ENCODE results near the gene FAT1. TPM values are rescaled to one million over a fixed set of nuclear protein-coding genes. Genes with fewer than 3 reads are reported as not detected.
"Not testable (repeated sequence)": the region's sequence is repeated elsewhere in the genome, so short reads cannot be mapped to it uniquely, and the experiment has no call there.

Gene FAT1
- total and polyA plus RNA-seq, 2 donors (not counting 1 experiment from before 2014, with no cell fraction given): 151 to 729 TPM

- H3K79me2 ChIP-seq (ENCODE audit: control insufficient read depth, insufficient read depth, low read length): peaks cover 40% of the 10 kb centered on the region
Measured at GRCh38 chr4:186659935-186660334, 63.7 kb downstream of the FAT1 start.

GRCh38 chr4:186659456-186659855 lies 64.2 kb downstream of the FAT1 start:
- not testable (repeated sequence) for H3K27me3 ChIP-seq (ENCODE audit: control insufficient read depth, insufficient read depth, low read length); DNase-seq (ENCODE audit: low read depth in 2 of 2); H2AFZ ChIP-seq (ENCODE audit: low read length); H3K36me3 ChIP-seq (ENCODE audit: control insufficient read depth, insufficient read depth, low read length); H3K4me1 ChIP-seq (ENCODE audit: control insufficient read depth, extremely low read depth, insufficient read depth, low read length); H3K4me2 ChIP-seq (ENCODE audit: extremely low read depth, insufficient read depth, low read length); H3K4me3 ChIP-seq (replicated peaks in 1 of 4; ENCODE audit: control extremely low read depth in 1 of 4, insufficient read depth in 1 of 4, low read depth in 3 of 4, low read length in 4 of 4); H3K9ac ChIP-seq (ENCODE audit: insufficient read depth, low read length); H3K27ac ChIP-seq (ENCODE audit: insufficient read depth, low read length); H3K9me3 ChIP-seq (ENCODE audit: control insufficient read depth, insufficient read depth, low read depth, low read length); H4K20me1 ChIP-seq (ENCODE audit: control insufficient read depth, extremely low read depth, insufficient read depth, low read length)
- H3K79me2 ChIP-seq (ENCODE audit: control insufficient read depth, insufficient read depth, low read length): peaks cover 41% of the 10 kb centered on the region

More at GRCh38 chr4:186659935-186660334, 63.7 kb downstream of the FAT1 start:
- Histone ChIP-seq H2AFZ (ENCODE audit: low read length) (no peak overlapping the region), H3K27me3 (ENCODE audit: control insufficient read depth, insufficient read depth, low read length) (no peaks in the 10 kb centered on the region), H3K27ac (ENCODE audit: insufficient read depth, low read length) (no peak overlapping the region), H3K36me3 (ENCODE audit: control insufficient read depth, insufficient read depth, low read length) (no peaks in the 10 kb centered on the region), H3K9ac (ENCODE audit: insufficient read depth, low read length) (no peak overlapping the region), H3K4me2 (ENCODE audit: extremely low read depth, insufficient read depth, low read length) (no peak overlapping the region), H3K4me3 (replicated peaks in 1 of 4; ENCODE audit: control extremely low read depth in 1 of 4, insufficient read depth in 1 of 4, low read depth in 3 of 4, low read length in 4 of 4) (no peak overlapping the region), H3K4me1 (ENCODE audit: control insufficient read depth, extremely low read depth, insufficient read depth, low read length) (no peaks in the 10 kb centered on the region), H4K20me1 (ENCODE audit: control insufficient read depth, extremely low read depth, insufficient read depth, low read length) (no peaks in the 10 kb centered on the region), H3K9me3 (ENCODE audit: control insufficient read depth, insufficient read depth, low read depth, low read length) (no peaks in the 10 kb centered on the region)
- TF ChIP-seq, protein P1, sequence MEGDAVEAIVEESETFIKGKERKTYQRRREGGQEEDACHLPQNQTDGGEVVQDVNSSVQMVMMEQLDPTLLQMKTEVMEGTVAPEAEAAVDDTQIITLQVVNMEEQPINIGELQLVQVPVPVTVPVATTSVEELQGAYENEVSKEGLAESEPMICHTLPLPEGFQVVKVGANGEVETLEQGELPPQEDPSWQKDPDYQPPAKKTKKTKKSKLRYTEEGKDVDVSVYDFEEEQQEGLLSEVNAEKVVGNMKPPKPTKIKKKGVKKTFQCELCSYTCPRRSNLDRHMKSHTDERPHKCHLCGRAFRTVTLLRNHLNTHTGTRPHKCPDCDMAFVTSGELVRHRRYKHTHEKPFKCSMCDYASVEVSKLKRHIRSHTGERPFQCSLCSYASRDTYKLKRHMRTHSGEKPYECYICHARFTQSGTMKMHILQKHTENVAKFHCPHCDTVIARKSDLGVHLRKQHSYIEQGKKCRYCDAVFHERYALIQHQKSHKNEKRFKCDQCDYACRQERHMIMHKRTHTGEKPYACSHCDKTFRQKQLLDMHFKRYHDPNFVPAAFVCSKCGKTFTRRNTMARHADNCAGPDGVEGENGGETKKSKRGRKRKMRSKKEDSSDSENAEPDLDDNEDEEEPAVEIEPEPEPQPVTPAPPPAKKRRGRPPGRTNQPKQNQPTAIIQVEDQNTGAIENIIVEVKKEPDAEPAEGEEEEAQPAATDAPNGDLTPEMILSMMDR (conservative IDR thresholded peaks at IDR 0.05 in 1 of 2, IDR thresholded peaks at IDR 0.05 in 1 of 2; ENCODE audit: low read depth in 1 of 2, low read length in 2 of 2): no peak
- TF ChIP-seq EZH2 (IDR thresholded peaks at IDR 0.05; ENCODE audit: low read length, missing control alignments): no peak
- DNase-seq (ENCODE audit: low read depth in 2 of 2): no peak

DNA sequence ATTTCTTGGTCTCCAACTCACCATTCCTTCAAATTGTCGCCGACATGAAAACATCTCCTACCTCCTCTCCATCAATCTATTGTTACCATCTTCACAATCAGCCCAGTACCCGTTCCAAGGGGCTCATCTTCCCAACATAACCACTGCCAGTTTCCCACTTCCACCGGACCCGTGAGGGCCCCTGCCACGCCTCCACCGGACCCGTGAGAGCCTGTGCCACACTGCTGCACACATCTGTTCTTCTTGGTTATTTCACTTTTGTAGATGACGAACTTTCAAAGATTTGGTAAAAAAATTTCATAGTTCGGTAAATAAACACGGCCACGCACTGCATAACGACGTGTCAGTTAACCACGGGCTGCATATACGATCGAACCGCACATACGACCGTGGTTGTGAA lies 65.0 kb downstream of the FAT1 start:
- H4K20me1 ChIP-seq (ENCODE audit: control insufficient read depth, extremely low read depth, insufficient read depth, low read length): no peaks in the 10 kb centered on the region
- H3K4me3 ChIP-seq (replicated peaks in 1 of 4; ENCODE audit: control extremely low read depth in 1 of 4, insufficient read depth in 1 of 4, low read depth in 3 of 4, low read length in 4 of 4): no peak overlapping the region
- H3K27me3 ChIP-seq (ENCODE audit: control insufficient read depth, insufficient read depth, low read length): no peaks in the 10 kb centered on the region
- H3K4me2 ChIP-seq (ENCODE audit: extremely low read depth, insufficient read depth, low read length): no peak overlapping the region
- H3K9ac ChIP-seq (ENCODE audit: insufficient read depth, low read length): no peak overlapping the region
- H3K9me3 ChIP-seq (ENCODE audit: control insufficient read depth, insufficient read depth, low read depth, low read length): no peaks in the 10 kb centered on the region
- H3K79me2 ChIP-seq (ENCODE audit: control insufficient read depth, insufficient read depth, low read length): peaks cover 39% of the 10 kb centered on the region
- no peak for DNase-seq (ENCODE audit: low read depth in 2 of 2)
- H3K36me3 ChIP-seq (ENCODE audit: control insufficient read depth, insufficient read depth, low read length): no peaks in the 10 kb centered on the region
- no peak overlapping the region for H2AFZ ChIP-seq (ENCODE audit: low read length)
- no peak for TF ChIP-seq EZH2 (IDR thresholded peaks at IDR 0.05; ENCODE audit: low read length, missing control alignments)
- TF ChIP-seq, protein P1 (conservative IDR thresholded peaks at IDR 0.05 in 1 of 2, IDR thresholded peaks at IDR 0.05 in 1 of 2; ENCODE audit: low read depth in 1 of 2, low read length in 2 of 2): no peak
- H3K4me1 ChIP-seq (ENCODE audit: control insufficient read depth, extremely low read depth, insufficient read depth, low read length): no peaks in the 10 kb centered on the region
- H3K27ac ChIP-seq (ENCODE audit: insufficient read depth, low read length): no peak overlapping the region

Data from fibroblast of lung (primary cell).